DND-41 (cell line): Measurements from ENCODE around the gene TCIRG1.

Experiments
- ATAC-seq: fragments of 200-7000 bp; cut with Tn5 transposase; 3 replicates; pipeline ENCODE4 v1.9.1; 2021; ENCODE audit warnings: low read depth; ENCODE audit not compliant: insufficient read depth
- DNase-seq: peaks from one replicate; pipeline ENCODE4 v3.0.0-alpha.2; 2020
- H2AFZ ChIP-seq: 2 replicates; pipeline ENCODE4 v1.6.0; 2012; ENCODE audit warnings: low read depth, low read length
- H3K27ac ChIP-seq: 2 replicates; pipeline ENCODE4 v1.5.1; 2012; ENCODE audit warnings: low read length, inconsistent platforms
- H3K27me3 ChIP-seq: fragments of 200-600 bp; sonication (generic); 2 replicates; pipeline ENCODE4 v1.6.0; 2012; ENCODE audit warnings: low read length, mild to moderate bottlenecking, inconsistent platforms; ENCODE audit not compliant: insufficient read depth, poor library complexity
- H3K36me3 ChIP-seq: 2 replicates; pipeline ENCODE4 v1.5.1; 2012; ENCODE audit warnings: low read length, inconsistent platforms; ENCODE audit not compliant: insufficient read depth
- H3K4me1 ChIP-seq: 2 replicates; pipeline ENCODE4 v1.5.1; 2012; ENCODE audit warnings: mild to moderate bottlenecking, low read length; ENCODE audit not compliant: insufficient read depth
- H3K4me2 ChIP-seq: 2 replicates; pipeline ENCODE4 v1.6.0; 2012; ENCODE audit warnings: mild to moderate bottlenecking, moderate library complexity, low read length, inconsistent platforms; ENCODE audit not compliant: insufficient read depth
- H3K4me3 ChIP-seq, 2 experiments: fragments of 200-600 bp in 1 of 2; shearing (Covaris generic) in 1 of 2; 2 replicates each; pipeline ENCODE4 v1.5.1; 2012 to 2016; ENCODE audit warnings: inconsistent platforms in 2 of 2, low read length in 2 of 2, mild to moderate bottlenecking in 2 of 2, low read depth in 1 of 2, moderate library complexity in 1 of 2
- H3K79me2 ChIP-seq: 2 replicates; pipeline ENCODE4 v1.6.0; 2012; ENCODE audit warnings: low read length, inconsistent platforms; ENCODE audit not compliant: insufficient read depth
- H3K9ac ChIP-seq: 2 replicates; pipeline ENCODE4 v1.6.0; 2012; ENCODE audit warnings: low read depth, mild to moderate bottlenecking, inconsistent platforms, low read length, moderate library complexity
- H3K9me3 ChIP-seq: 2 replicates; pipeline ENCODE4 v1.5.1; 2012; ENCODE audit warnings: low read length, moderate library complexity, mild to moderate bottlenecking, inconsistent platforms; ENCODE audit not compliant: insufficient read depth, severe bottlenecking
- H4K20me1 ChIP-seq: 2 replicates; pipeline ENCODE4 v1.6.0; 2012; ENCODE audit warnings: low read length; ENCODE audit not compliant: insufficient read depth
- EZH2 ChIP-seq: IDR thresholded peaks from 3 replicates; pipeline ENCODE4 v1.6.1; 2012; ENCODE audit warnings: borderline replicate concordance, low read depth, mild to moderate bottlenecking, moderate library complexity, low read length, inconsistent platforms; ENCODE audit not compliant: severe bottlenecking
- TF ChIP-seq, protein P1 (sequence below): IDR thresholded peaks from 2 replicates; pipeline ENCODE4 v1.5.1; 2012; ENCODE audit warnings: borderline replicate concordance, low read length, moderate library complexity, mild to moderate bottlenecking; ENCODE audit not compliant: poor library complexity, severe bottlenecking; ENCODE audit errors: extremely low read depth

Gene TCIRG1

DNA sequence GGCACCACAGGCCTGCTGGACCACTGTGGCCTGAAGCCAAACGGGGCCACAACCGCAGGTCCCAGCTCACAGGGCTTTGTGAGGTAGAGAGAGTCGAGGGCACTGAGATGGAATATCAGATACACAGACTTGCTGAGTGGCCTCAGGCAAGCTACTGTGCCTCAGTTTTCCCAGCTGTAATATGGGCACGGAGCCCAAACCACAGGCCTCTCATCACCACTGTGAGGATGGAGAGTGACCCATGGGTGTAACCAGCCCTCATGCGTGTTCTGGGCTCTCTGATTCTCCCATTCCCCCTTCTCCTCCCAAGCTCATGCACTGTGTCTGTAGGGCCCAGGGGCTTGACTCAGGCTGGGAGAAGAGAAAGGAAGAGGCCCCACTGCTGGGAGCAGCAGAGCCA is 39.1 kb upstream of the TCIRG1 start:
- no peak overlapping the region for H3K9ac ChIP-seq
- ATAC-seq (no peak), DNase-seq (no peak)
- H3K36me3 ChIP-seq = no peaks in the 10 kb centered on the region
- H3K4me3 ChIP-seq = no peak overlapping the region
- no peaks in the 10 kb centered on the region for H3K9me3 ChIP-seq
- no peaks in the 10 kb centered on the region for H3K79me2 ChIP-seq
- H3K27ac ChIP-seq = no peak overlapping the region
- peaks cover 15% of the 10 kb centered on the region for H3K27me3 ChIP-seq
- H3K4me2 ChIP-seq = no peak overlapping the region
- TF ChIP-seq, protein P1, sequence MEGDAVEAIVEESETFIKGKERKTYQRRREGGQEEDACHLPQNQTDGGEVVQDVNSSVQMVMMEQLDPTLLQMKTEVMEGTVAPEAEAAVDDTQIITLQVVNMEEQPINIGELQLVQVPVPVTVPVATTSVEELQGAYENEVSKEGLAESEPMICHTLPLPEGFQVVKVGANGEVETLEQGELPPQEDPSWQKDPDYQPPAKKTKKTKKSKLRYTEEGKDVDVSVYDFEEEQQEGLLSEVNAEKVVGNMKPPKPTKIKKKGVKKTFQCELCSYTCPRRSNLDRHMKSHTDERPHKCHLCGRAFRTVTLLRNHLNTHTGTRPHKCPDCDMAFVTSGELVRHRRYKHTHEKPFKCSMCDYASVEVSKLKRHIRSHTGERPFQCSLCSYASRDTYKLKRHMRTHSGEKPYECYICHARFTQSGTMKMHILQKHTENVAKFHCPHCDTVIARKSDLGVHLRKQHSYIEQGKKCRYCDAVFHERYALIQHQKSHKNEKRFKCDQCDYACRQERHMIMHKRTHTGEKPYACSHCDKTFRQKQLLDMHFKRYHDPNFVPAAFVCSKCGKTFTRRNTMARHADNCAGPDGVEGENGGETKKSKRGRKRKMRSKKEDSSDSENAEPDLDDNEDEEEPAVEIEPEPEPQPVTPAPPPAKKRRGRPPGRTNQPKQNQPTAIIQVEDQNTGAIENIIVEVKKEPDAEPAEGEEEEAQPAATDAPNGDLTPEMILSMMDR = no peak
- no peak for TF ChIP-seq EZH2
- peaks cover 5% of the 10 kb centered on the region; the same call in 1 of the 2 replicates for H4K20me1 ChIP-seq
- no peak overlapping the region for H2AFZ ChIP-seq
- H3K4me1 ChIP-seq = peaks cover 11% of the 10 kb centered on the region

DNA sequence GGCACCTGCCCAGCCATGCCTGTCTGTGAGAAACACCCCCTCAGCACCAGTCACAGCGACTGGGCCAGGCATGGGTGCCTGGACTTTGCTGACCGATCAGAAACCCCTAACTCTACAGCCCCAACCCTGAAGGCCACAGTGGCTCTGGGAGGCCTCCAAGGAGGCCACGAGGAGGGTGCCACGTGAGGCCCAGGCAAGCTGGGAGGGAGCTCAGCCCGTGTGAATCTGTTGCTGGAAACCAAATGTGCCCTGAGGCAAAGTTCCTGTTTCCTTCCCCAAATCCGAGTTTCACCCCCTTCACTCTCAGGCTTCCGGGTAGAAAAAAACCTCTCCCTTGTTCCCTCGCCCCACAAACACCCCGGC is 36.3 kb upstream of the TCIRG1 start:
- Histone ChIP-seq H3K27ac (no peak overlapping the region), H3K9ac (no peak overlapping the region), H3K27me3 (peaks cover 17% of the 10 kb centered on the region), H4K20me1 (peaks cover 5% of the 10 kb centered on the region; the same call in 1 of the 2 replicates), H3K4me1 (peaks cover 14% of the 10 kb centered on the region), H2AFZ (no peak overlapping the region), H3K36me3 (no peaks in the 10 kb centered on the region), H3K79me2 (no peaks in the 10 kb centered on the region), H3K4me2 (no peak overlapping the region), H3K4me3 (no peak overlapping the region), H3K9me3 (no peaks in the 10 kb centered on the region)
- TF ChIP-seq, protein P1 = no peak
- no peak for TF ChIP-seq EZH2
- DNase-seq (no peak), ATAC-seq (no peak)

DNA sequence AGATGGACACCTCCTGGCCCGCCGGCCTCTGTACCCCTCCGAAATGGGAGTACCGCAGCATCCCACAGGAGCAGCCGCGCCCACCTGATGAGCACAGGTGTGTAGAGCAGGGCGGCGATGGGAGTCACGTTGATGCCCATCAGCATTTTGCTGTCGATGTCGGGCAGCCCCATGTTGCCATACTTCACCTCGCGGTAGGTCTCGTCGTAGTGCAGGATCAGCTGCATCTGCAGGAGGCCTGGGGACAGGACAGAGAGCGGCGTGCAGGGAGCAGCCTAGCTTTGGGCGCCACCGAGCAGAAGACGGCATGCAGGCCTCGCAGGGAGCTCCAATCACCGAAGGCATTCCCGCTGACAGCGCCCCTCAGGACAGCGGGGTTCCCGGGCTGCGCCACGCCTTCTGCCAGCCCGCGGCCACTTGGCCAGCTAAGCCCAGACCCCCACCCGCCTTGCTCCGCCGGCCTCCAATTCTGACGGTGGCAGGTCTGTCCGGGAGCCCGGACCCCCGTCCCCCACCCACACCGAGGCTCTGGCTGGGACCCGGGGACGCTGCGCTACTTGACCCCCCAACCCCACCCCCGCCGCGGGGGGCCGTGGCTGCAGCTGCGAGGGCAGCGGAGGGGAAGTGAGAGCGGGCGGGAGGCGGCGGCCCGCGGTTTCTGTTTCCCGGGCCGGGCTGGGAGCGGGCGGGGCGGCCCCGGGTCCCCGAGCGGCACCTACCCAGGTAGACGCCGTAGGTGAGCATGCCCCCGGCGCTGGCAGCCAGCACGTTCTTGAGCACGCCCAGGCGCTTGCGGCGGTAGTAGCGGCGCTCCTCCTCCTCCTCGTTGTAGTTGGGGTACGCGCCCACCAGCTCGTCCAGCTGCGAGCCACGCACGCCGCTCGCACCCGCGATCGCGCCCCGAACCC is 35.6 kb upstream of the TCIRG1 start:
- ATAC-seq = peak; percentile 23; the same call in 1 of the 3 replicates
- no peaks in the 10 kb centered on the region for H3K79me2 ChIP-seq
- no peaks in the 10 kb centered on the region for H3K36me3 ChIP-seq
- peaks cover 5% of the 10 kb centered on the region; the same call in 1 of the 2 replicates for H4K20me1 ChIP-seq
- H3K4me2 ChIP-seq = no peak overlapping the region
- TF ChIP-seq EZH2 = no peak
- TF ChIP-seq, protein P1 = no peak
- H3K4me1 ChIP-seq = peaks cover 14% of the 10 kb centered on the region
- H2AFZ ChIP-seq = no peak overlapping the region
- H3K4me3 ChIP-seq = no peak overlapping the region
- H3K9me3 ChIP-seq = no peaks in the 10 kb centered on the region
- H3K9ac ChIP-seq = no peak overlapping the region
- DNase-seq = no peak
- H3K27ac ChIP-seq = no peak overlapping the region
- peaks cover 17% of the 10 kb centered on the region for H3K27me3 ChIP-seq
